HCT116 (cell line): ENCODE data around the gene DYNC1I1. TPM values are rescaled to one million over a fixed set of nuclear protein-coding genes. Genes with fewer than 3 reads are reported as not detected.

Source experiments
- ATAC-seq: fragments of 200-7000 bp; cut with Tn5 transposase; 2 replicates; pipeline ENCODE4 v1.9.1; 2020; ENCODE audit warnings: mild to moderate bottlenecking, moderate library complexity
- BruUV-seq: library from RNA; stranded (reverse); fragments of 400-500 nt; replicated peaks from 2 replicates; lab custom pipeline; 2021; lab: Mats Ljungman, UMichigan
- CTCF ChIA-PET: fragments of 300-600 bp; sonication (Branson Sonifier 250); formaldehyde crosslinking; loops from one replicate; lab custom pipeline; 2021; ENCODE audit warnings: antibody characterized with exemption; lab: Charles Lee
- POLR2A ChIA-PET: fragments of 300-600, 350-600 bp; sonication (Branson Sonifier 250); formaldehyde crosslinking; loops from one replicate; lab custom pipeline; 2021; ENCODE audit warnings: antibody characterized with exemption; lab: Charles Lee
- RAD21 ChIA-PET, 2 experiments: fragments of 300-600 bp; sonication (Branson Sonifier 250); formaldehyde crosslinking; loops; one replicate each; lab custom pipeline; 2023; ENCODE audit warnings: low total read pairs in 2 of 2; ENCODE audit not compliant: uncharacterized antibody in 2 of 2, unreplicated experiment in 2 of 2, low non-redundant PET in 1 of 2; lab: Charles Lee
- DNase-seq: peaks from one replicate; pipeline ENCODE4 v3.0.0-alpha.2; 2010; ENCODE audit warnings: low read depth, low spot score
- H2AFZ ChIP-seq: fragments of 200-600 bp; shearing (Covaris generic), sonication (generic); 2 replicates; pipeline ENCODE4 v1.6.1; 2017; ENCODE audit warnings: low read depth, mixed run types, mixed read lengths, antibody characterized with exemption, low read length; ENCODE audit not compliant: poor library complexity, severe bottlenecking
- H3K27ac ChIP-seq: 2 replicates; pipeline ENCODE4 v1.5.1; 2012; ENCODE audit warnings: low read depth, low read length
- H3K27me3 ChIP-seq: fragments of 200-600 bp; sonication (generic); 2 replicates; pipeline ENCODE4 v1.6.1; 2016; ENCODE audit warnings: mixed run types, low read length, mixed read lengths; ENCODE audit not compliant: insufficient read depth
- H3K36me3 ChIP-seq, 2 experiments: fragments of 200-500 bp in 1 of 2; fragments of 200-600 bp in 1 of 2; sonication (Bioruptor generic) in 1 of 2; sonication (generic) in 1 of 2; 2 replicates each; pipeline versions ENCODE4 v1.5.1 to v1.6.1; 2014 to 2016; ENCODE audit warnings: low read length in 2 of 2, inconsistent platforms in 1 of 2, mixed read lengths in 1 of 2, mixed run types in 1 of 2; ENCODE audit not compliant: insufficient read depth in 2 of 2, control insufficient read depth in 1 of 2
- H3K4me1 ChIP-seq, 2 experiments: fragments of 200-600 bp in 1 of 2; sonication (generic) in 1 of 2; 2 replicates each; pipeline versions ENCODE4 v1.5.1 to v1.6.1; 2012 to 2017; ENCODE audit warnings: low read length in 2 of 2, inconsistent platforms in 1 of 2, mild to moderate bottlenecking in 1 of 2, mixed read lengths in 1 of 2, mixed run types in 1 of 2, moderate library complexity in 1 of 2; ENCODE audit not compliant: insufficient read depth in 2 of 2, control insufficient read depth in 1 of 2
- H3K4me2 ChIP-seq: fragments of 200-600 bp; sonication (generic); 2 replicates; pipeline ENCODE4 v1.6.1; 2017; ENCODE audit warnings: mixed run types, low read length, mixed read lengths
- H3K4me3 ChIP-seq, 2 experiments: fragments of 200-600 bp in 1 of 2; sonication (generic) in 1 of 2; replicated peaks in 1 of 2; 2 replicates each; pipeline ENCODE4 v1.5.1; 2011 to 2016; ENCODE audit warnings: low read length in 2 of 2, control low read depth in 1 of 2, low read depth in 1 of 2, mild to moderate bottlenecking in 1 of 2, mixed read lengths in 1 of 2, mixed run types in 1 of 2
- H3K79me2 ChIP-seq: fragments of 200-600 bp; sonication (generic); 2 replicates; pipeline ENCODE4 v1.6.1; 2017; ENCODE audit warnings: mild to moderate bottlenecking, mixed run types, low read length, moderate library complexity, mixed read lengths; ENCODE audit not compliant: insufficient read depth
- H3K9ac ChIP-seq: fragments of 200-600 bp; sonication (generic); 2 replicates; pipeline ENCODE4 v1.6.1; 2016; ENCODE audit warnings: low read length, mixed read lengths
- H3K9me2 ChIP-seq: fragments of 200-600 bp; sonication (generic), shearing (Covaris generic); 2 replicates; pipeline ENCODE4 v1.6.1; 2017; ENCODE audit warnings: mixed run types, mild to moderate bottlenecking, moderate library complexity; ENCODE audit not compliant: insufficient read depth
- H3K9me3 ChIP-seq, 2 experiments: fragments of 200-500 bp in 1 of 2; fragments of 200-600 bp in 1 of 2; sonication (Bioruptor generic) in 1 of 2; sonication (generic) in 1 of 2; 2 replicates each; pipeline ENCODE4 v1.6.1; 2014 to 2017; ENCODE audit warnings: low read length in 2 of 2, mixed read lengths in 2 of 2, inconsistent platforms in 1 of 2, low read depth in 1 of 2, mild to moderate bottlenecking in 1 of 2, mixed run types in 1 of 2, moderate library complexity in 1 of 2; ENCODE audit not compliant: control insufficient read depth in 1 of 2, insufficient read depth in 1 of 2
- H4K20me1 ChIP-seq: fragments of 200-600 bp; sonication (generic), shearing (Covaris generic); 2 replicates; pipeline ENCODE4 v1.6.1; 2017; ENCODE audit warnings: mixed run types, mild to moderate bottlenecking, moderate library complexity; ENCODE audit not compliant: insufficient read depth
- CBX3 ChIP-seq: IDR thresholded peaks from 2 replicates; pipeline ENCODE4 v1.6.1; 2012; ENCODE audit warnings: low read depth
- CEBPB ChIP-seq: IDR thresholded peaks from 2 replicates; pipeline ENCODE4 v1.6.1; 2012; ENCODE audit warnings: low read depth
- EGR1 ChIP-seq: IDR thresholded peaks from 2 replicates; pipeline ENCODE4 v1.6.1; 2012; ENCODE audit warnings: low read depth
- ELF1 ChIP-seq: IDR thresholded peaks from 2 replicates; pipeline ENCODE4 v1.6.1; 2012; ENCODE audit warnings: low read depth, borderline replicate concordance
- EZH2phosphoT487 ChIP-seq: fragments of 200-600 bp; IDR thresholded peaks from 2 replicates; pipeline ENCODE4 v1.6.1; 2018; ENCODE audit warnings: antibody characterized with exemption, borderline replicate concordance
- FOSL1 ChIP-seq: IDR thresholded peaks from 2 replicates; pipeline ENCODE4 v1.6.1; 2012; ENCODE audit warnings: low read depth
- JUND ChIP-seq: IDR thresholded peaks from 2 replicates; pipeline ENCODE4 v1.6.1; 2012
- POLR2A ChIP-seq: IDR thresholded peaks from 2 replicates; pipeline ENCODE4 v1.7.0; 2011; ENCODE audit warnings: borderline replicate concordance; ENCODE audit not compliant: insufficient read depth, insufficient read length; ENCODE audit errors: extremely low read depth
- POLR2AphosphoS5 ChIP-seq: IDR thresholded peaks from 2 replicates; pipeline ENCODE4 v1.6.1; 2011; ENCODE audit warnings: mild to moderate bottlenecking, low read depth, low read length, moderate library complexity
- RAD21 ChIP-seq: IDR thresholded peaks from 2 replicates; pipeline ENCODE4 v1.6.1; 2012; ENCODE audit warnings: low read depth, mild to moderate bottlenecking
- SIN3A ChIP-seq: IDR thresholded peaks from 2 replicates; pipeline ENCODE4 v1.6.1; 2012; ENCODE audit warnings: low read depth
- TCF7L2 ChIP-seq: IDR thresholded peaks from 2 replicates; pipeline ENCODE4 v1.7.0; 2011; ENCODE audit warnings: borderline replicate concordance, inconsistent platforms; ENCODE audit not compliant: insufficient read depth, insufficient read length; ENCODE audit errors: extremely low read depth
- YY1 ChIP-seq: IDR thresholded peaks from 2 replicates; pipeline ENCODE4 v1.6.1; 2011; ENCODE audit warnings: low read length, low read depth, moderate library complexity, mild to moderate bottlenecking; ENCODE audit not compliant: insufficient replicate concordance; ENCODE audit errors: extremely low read depth
- intact Hi-C: fragments of 100-400 bp; cut with micrococcal nuclease; formaldehyde crosslinking; loops from 2 replicates; pipeline ENCODE4 v1.10.0; 2022
- total RNA-seq: library from RNA; stranded (reverse); gene quantifications from one replicate; pipeline ENCODE4 v1.2.1, GENCODE V29; 2021; ENCODE audit not compliant: unreplicated experiment
- TF ChIP-seq, protein P1 (sequence below), 3 experiments: fragments of 200-600 bp in 1 of 3; sonication (generic) in 1 of 3; IDR thresholded peaks in 2 of 3; conservative IDR thresholded peaks in 1 of 3; 2 replicates each; pipeline ENCODE4 v1.5.1; 2012 to 2017; ENCODE audit warnings: low read depth in 2 of 3, low read length in 2 of 3, antibody characterized with exemption in 1 of 3, borderline replicate concordance in 1 of 3, control low read depth in 1 of 3, mild to moderate bottlenecking in 1 of 3, mixed read lengths in 1 of 3, mixed run types in 1 of 3, moderate library complexity in 1 of 3; ENCODE audit not compliant: insufficient read depth in 1 of 3
- TF ChIP-seq, protein P2 (sequence below): IDR thresholded peaks from 2 replicates; pipeline ENCODE4 v1.6.1; 2012
- TF ChIP-seq, protein P3 (sequence below): IDR thresholded peaks from 2 replicates; pipeline ENCODE4 v1.6.1; 2012; ENCODE audit warnings: low read depth
- TF ChIP-seq, protein P4 (sequence below): IDR thresholded peaks from 2 replicates; pipeline ENCODE4 v1.6.1; 2011; ENCODE audit warnings: mild to moderate bottlenecking, low read length, moderate library complexity; ENCODE audit not compliant: insufficient replicate concordance; ENCODE audit errors: extremely low read depth

Gene DYNC1I1
- total RNA-seq, 1 experiment from 2014 or later: not detected

DNA sequence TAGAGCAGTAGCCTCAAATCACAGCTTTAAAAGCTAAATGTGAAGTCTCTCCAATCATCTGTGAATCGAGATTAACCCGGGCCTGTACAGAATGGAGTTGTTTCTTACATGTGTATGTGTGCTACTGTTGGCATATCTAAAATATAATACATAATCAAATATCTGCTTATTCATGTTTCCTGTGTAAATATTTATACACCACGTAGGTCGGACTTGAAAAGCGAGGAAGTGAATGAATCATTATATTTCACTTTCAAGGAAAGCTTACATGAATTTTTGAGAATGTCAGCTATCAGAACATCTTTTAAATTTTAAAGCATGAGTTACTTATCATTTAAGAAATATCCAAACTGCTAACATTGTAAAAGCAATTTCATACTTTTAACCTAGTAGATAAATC, 316.2 kb downstream of the DYNC1I1 start:
- no peak overlapping the region for H3K27ac ChIP-seq
- H3K9ac ChIP-seq: no peak overlapping the region
- BruUV-seq: no TSS peak
- intact Hi-C loops: no loop called here
- DNase-seq: no peak
- no peaks in the 10 kb centered on the region for H3K9me2 ChIP-seq
- no peaks in the 10 kb centered on the region for H3K9me3 ChIP-seq
- peaks cover 38% of the 10 kb centered on the region for H3K27me3 ChIP-seq
- no peaks in the 10 kb centered on the region for H4K20me1 ChIP-seq
- RAD21 ChIA-PET: no interaction called here
- POLR2A ChIA-PET: no interaction called here
- no peak overlapping the region for H3K4me2 ChIP-seq
- H3K36me3 ChIP-seq: no peaks in the 10 kb centered on the region
- CTCF ChIA-PET: no interaction called here
- 0 out of 4 replicates have a peak, but pooled peaks cover 0 to 3% of the 10 kb centered on the region in 2 experiments for H3K4me1 ChIP-seq
- H3K4me3 ChIP-seq: no peak overlapping the region
- no peak overlapping the region for H2AFZ ChIP-seq
- ATAC-seq: no peak
- H3K79me2 ChIP-seq: no peaks in the 10 kb centered on the region
- TF ChIP-seq RAD21: no peak
- TF ChIP-seq CEBPB: no peak
- TF ChIP-seq ELF1: no peak
- no peak for TF ChIP-seq POLR2A
- no peak for TF ChIP-seq CBX3
- TF ChIP-seq, protein P1, sequence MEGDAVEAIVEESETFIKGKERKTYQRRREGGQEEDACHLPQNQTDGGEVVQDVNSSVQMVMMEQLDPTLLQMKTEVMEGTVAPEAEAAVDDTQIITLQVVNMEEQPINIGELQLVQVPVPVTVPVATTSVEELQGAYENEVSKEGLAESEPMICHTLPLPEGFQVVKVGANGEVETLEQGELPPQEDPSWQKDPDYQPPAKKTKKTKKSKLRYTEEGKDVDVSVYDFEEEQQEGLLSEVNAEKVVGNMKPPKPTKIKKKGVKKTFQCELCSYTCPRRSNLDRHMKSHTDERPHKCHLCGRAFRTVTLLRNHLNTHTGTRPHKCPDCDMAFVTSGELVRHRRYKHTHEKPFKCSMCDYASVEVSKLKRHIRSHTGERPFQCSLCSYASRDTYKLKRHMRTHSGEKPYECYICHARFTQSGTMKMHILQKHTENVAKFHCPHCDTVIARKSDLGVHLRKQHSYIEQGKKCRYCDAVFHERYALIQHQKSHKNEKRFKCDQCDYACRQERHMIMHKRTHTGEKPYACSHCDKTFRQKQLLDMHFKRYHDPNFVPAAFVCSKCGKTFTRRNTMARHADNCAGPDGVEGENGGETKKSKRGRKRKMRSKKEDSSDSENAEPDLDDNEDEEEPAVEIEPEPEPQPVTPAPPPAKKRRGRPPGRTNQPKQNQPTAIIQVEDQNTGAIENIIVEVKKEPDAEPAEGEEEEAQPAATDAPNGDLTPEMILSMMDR (IDR thresholded peaks at IDR 0.05 in 2 of 3, conservative IDR thresholded peaks at IDR 0.05 in 1 of 3; ENCODE audit: borderline replicate concordance in 1 of 3, insufficient read depth in 1 of 3, low read depth in 2 of 3, low read length in 2 of 3): no peak
- no peak for TF ChIP-seq EGR1
- no peak for TF ChIP-seq JUND
- TF ChIP-seq SIN3A: no peak
- TF ChIP-seq POLR2AphosphoS5: no peak
- TF ChIP-seq FOSL1: no peak
- TF ChIP-seq, protein P2, sequence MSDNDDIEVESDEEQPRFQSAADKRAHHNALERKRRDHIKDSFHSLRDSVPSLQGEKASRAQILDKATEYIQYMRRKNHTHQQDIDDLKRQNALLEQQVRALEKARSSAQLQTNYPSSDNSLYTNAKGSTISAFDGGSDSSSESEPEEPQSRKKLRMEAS: no peak
- no peak for TF ChIP-seq TCF7L2
- TF ChIP-seq, protein P3, sequence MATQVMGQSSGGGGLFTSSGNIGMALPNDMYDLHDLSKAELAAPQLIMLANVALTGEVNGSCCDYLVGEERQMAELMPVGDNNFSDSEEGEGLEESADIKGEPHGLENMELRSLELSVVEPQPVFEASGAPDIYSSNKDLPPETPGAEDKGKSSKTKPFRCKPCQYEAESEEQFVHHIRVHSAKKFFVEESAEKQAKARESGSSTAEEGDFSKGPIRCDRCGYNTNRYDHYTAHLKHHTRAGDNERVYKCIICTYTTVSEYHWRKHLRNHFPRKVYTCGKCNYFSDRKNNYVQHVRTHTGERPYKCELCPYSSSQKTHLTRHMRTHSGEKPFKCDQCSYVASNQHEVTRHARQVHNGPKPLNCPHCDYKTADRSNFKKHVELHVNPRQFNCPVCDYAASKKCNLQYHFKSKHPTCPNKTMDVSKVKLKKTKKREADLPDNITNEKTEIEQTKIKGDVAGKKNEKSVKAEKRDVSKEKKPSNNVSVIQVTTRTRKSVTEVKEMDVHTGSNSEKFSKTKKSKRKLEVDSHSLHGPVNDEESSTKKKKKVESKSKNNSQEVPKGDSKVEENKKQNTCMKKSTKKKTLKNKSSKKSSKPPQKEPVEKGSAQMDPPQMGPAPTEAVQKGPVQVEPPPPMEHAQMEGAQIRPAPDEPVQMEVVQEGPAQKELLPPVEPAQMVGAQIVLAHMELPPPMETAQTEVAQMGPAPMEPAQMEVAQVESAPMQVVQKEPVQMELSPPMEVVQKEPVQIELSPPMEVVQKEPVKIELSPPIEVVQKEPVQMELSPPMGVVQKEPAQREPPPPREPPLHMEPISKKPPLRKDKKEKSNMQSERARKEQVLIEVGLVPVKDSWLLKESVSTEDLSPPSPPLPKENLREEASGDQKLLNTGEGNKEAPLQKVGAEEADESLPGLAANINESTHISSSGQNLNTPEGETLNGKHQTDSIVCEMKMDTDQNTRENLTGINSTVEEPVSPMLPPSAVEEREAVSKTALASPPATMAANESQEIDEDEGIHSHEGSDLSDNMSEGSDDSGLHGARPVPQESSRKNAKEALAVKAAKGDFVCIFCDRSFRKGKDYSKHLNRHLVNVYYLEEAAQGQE: no peak
- TF ChIP-seq, protein P4, sequence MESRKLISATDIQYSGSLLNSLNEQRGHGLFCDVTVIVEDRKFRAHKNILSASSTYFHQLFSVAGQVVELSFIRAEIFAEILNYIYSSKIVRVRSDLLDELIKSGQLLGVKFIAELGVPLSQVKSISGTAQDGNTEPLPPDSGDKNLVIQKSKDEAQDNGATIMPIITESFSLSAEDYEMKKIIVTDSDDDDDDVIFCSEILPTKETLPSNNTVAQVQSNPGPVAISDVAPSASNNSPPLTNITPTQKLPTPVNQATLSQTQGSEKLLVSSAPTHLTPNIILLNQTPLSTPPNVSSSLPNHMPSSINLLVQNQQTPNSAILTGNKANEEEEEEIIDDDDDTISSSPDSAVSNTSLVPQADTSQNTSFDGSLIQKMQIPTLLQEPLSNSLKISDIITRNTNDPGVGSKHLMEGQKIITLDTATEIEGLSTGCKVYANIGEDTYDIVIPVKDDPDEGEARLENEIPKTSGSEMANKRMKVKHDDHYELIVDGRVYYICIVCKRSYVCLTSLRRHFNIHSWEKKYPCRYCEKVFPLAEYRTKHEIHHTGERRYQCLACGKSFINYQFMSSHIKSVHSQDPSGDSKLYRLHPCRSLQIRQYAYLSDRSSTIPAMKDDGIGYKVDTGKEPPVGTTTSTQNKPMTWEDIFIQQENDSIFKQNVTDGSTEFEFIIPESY: no peak
- no peak for TF ChIP-seq EZH2phosphoT487
- no peak for TF ChIP-seq YY1
